ENCODE measurements around the gene CYP4V2.

CYP4V2 gene

GRCh38 chr4:186189656-186190055 lies 1.7 kb upstream of the CYP4V2 start:
- DNase-seq: no peak

DNA sequence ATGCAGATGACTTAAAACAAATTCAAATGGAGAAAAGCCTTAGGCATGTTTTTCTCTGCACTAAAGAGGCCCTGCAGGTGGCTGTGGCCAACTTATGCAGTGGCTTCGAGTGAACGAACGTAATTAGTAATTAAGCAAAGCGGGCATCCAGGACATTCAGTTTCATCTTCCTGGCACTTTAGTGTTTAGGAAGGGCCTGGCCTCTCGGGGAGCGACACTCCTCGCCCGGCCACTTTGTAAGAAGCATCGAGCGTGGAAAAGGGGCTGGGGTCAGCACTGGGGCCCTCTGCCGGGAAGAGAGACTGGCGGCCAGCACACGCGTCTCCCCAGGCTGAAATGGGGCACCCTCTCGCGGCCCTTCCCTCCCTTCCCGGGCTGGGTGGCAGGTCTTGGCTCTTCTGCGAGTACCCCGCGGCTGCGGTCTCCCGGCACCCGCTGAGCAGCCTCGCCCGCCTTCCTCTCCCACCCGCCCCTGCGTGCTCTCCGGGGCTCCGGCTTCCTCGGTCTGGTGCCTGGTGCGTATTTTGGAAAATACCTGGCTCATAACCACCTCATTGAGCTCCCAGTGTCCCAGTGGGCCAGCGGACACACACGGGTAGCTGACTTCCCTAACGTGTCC lies 677 bp upstream of the CYP4V2 start:
- no peak for DNase-seq

DNA sequence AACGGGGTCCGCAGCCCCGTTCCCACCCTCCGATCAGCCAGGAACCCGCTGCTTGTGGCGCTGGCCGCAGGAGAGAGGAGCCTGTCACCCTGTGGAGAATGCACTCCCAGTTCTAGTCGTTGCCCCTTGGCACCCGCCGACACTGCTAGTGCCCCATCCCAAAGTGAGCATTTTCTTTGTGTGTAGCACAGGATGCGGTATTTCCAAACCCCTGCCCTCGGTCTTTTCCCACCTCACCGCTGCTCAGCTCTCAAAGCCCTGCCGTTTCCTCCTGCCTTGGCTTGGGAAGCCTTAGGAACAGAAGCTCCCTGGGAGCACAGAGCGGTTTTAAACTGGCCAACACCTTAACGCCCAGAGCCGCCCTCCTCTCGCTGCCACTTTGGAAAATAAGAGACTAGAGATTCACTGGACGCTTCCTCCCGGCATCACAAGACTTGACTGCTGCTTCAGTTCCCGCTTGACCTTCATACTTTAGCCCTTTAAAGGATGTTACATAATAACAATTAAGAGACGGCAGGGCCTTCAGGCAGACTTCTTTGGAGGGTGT lies 772 bp downstream of the CYP4V2 start:
- no peak for DNase-seq

DNA sequence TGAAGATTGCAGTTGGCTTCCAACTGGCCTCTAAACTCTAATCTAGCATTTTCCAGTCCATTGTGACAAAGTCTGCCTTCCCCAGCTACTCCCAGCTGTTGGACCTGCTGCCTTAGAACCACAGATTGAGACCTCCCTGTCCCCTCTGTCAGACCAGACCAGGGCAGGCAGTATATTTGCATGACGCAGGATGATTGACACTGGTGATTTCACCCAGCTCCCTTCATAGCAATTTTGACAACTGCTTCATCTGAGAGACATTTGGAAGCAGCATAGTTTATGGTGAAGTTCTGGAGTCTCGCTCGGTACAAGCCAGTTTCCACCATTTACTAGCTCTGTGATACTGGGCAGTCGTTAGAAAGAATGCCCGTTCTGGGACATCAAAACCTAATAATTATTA lies 2.5 kb downstream of the CYP4V2 start:
- DNase-seq: no peak

GRCh38 chr4:186196063-186196462 lies 4.7 kb downstream of the CYP4V2 start:
- no peak for DNase-seq

DNA sequence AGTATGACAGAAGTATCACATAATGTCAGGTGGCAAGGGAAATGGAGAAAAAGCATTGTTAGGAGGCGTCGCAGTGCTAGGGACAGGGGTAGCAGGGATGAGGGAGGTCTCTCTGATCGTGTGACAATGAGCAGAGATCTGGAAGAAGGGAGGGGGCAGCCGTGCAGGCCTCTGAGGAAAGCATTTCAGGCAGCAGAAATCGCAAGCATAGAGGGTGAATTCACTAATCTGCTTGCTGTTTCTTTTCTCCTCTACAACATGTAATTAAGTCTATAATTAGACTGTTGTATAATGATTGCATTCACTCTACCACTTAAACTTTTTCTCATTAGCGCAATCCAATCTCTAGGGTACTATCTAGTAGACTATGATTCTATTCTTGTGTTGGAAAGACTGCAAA lies 9.1 kb downstream of the CYP4V2 start:
- no peak for DNase-seq

- no peak for DNase-seq
Observed at GRCh38 chr4:186201010-186201409, 9.6 kb downstream of the CYP4V2 start.

- DNase-seq: no peak
Observed at GRCh38 chr4:186201535-186202230, 10.3 kb downstream of the CYP4V2 start.

DNA sequence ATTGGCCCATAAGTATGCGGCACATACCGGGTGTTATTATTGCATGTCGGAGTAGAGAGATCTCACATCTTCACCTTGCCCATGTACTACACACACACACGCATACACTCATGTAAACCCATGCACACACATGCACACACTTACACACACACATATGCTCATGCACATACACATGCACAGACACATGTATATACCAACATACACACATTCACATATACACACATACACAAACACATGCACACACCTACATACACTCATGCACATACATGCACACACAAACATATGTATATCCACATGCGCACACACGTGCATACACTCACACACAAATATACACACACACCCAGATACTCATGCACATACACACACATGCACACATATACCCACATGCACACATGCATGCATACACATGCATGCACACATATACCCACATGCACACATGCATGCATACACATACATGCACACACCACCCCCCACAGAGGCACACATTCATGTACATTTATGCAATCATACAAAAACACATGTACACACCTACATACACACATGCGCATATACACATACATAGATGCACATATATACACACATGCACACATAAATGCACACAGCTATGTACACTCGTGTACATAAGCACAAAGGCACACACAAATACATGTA lies 11.2 kb downstream of the CYP4V2 start:
- DNase-seq: no peak

DNA sequence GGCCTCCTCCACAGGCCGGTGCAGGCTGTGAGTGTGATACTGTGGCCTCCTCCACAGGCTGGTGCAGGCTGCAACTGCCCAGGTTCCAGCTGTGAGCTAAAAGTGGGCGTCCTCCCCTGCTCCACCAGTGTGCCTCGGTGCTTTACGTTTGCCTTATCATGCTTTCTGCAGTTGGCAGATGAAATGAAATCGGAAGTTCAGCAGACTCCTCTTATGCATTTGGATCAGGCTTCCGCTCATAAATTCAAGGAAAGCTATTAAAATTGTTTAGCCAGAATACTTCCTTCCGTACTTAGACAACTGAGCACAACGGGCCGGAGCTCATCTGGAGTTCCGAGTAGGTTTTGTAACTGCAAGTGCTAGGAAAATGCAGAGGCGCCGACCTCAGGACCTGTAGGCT lies 12.0 kb downstream of the CYP4V2 start:
- no peak for DNase-seq

- no peak for DNase-seq
Observed at GRCh38 chr4:186204103-186204559, 12.8 kb downstream of the CYP4V2 start.

DNA sequence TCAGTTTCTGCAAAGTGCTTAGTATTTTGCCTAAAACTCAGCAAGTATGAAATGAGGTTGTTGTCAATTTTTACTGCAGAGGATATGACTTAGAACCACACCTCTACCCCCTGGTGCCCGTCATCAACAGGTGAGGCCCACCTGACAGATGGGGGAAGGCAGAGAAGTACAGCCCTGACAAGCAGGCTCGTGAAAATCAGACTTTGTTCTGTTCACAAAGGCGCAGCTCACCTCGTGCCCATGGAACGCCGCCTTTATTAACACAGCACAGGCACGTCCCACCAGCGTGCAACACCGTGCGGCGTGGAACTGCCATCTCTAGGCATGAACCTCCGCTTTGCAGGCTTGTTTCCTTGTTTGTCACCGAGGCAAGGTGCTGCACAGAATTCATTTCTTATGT lies 13.3 kb downstream of the CYP4V2 start:
- DNase-seq: no peak

DNA sequence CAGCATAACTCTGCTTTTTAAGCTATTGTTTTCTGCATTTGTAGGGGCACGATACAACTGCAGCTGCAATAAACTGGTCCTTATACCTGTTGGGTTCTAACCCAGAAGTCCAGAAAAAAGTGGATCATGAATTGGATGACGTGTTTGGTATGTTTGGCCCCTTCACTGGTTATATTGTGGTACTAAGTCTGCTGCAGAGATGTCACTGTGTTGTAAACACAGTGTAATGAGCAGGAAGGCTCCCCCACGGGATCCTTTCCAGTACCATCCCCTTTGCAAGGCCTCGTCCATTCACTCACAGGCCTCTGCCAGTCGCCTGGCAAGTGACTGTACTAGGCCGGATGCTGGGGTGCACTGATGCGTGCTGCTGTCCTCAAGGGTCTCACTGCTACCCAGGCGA lies 13.8 kb downstream of the CYP4V2 start:
- DNase-seq: no peak

- DNase-seq: no peak
Observed at GRCh38 chr4:186216465-186217024, 25.2 kb downstream of the CYP4V2 start.

DNA sequence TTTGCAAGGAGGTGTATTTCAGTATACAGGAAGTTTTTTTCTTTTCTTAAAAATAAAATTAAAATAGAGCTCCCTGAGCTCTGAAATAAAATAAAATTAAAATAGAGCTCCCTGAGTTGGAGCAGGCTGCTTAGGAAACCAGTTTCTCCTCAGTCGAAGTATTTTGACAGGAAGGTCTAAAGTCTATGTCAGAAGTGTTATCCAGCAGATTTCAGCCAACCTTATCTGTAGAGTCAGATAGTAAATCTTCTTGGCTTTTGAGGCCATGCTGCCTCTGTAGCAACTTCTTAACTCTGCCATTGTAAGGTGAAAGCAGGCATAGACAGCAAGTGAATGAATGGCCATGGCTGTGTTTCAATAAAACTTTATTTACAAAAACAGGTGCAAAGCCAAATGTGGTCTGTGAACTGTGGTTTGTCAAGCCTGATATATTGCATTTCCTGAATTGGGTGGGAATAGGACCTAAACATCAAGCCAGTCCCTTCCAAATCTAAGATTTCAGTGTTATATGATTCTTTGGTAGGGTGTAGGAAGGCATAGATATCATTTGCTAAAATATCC lies 26.4 kb downstream of the CYP4V2 start:
- DNase-seq: no peak

GRCh38 chr4:186221624-186222023 lies 30.3 kb downstream of the CYP4V2 start:
- DNase-seq: no peak

- DNase-seq: no peak
Observed at GRCh38 chr4:186225848-186226247, 34.5 kb downstream of the CYP4V2 start.

DNA sequence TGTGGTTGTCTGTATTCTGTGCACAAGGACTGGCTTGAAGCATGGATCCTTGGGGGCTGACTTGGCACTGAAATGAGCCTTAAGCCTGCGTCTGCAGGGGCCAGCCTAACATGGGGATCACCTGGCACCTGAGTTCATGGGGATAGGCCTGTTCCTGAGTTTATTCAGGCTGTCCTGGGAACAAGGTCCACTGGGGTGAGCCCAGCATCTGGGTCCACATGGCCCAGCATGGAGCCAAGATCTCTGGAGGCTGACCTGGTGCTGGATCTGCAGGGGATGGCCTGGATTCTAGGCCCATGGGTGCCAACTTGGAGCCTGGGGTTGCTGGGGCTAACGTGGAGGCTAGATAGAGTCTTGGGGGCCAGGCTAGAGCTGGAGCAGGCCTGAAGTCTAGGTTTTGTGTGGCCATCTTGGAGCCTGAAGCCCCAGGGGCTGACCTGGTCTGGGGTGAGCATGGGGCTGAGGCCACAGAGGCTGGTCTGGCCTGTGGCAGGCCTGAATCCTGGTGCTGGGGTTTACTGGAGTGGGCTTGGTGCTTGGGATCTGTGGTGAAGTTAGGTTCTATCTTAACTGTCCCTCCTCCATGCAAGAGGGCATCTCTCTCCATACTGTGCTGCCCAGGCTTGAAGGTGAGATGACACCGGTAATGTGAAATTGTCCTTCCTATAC lies 35.3 kb downstream of the CYP4V2 start:
- DNase-seq: no peak

GRCh38 chr4:186227221-186227620 lies 35.9 kb downstream of the CYP4V2 start, which contains the start of gene KLKB1:
Gene KLKB1 (plus strand): TSS chr4:186227507. CDS start chr4:186228196, 689 bp downstream.
- no peak for DNase-seq

GRCh38 chr4:186227744-186228513 lies 36.6 kb downstream of the CYP4V2 start:
- no peak for DNase-seq

- DNase-seq: no peak
Observed at GRCh38 chr4:186228514-186228894, 37.1 kb downstream of the CYP4V2 start.

GRCh38 chr4:186234367-186234766 lies 43.0 kb downstream of the CYP4V2 start:
- DNase-seq: no peak
